GM19438 (cell line): ENCODE data around the gene KIFC1.

ENCODE experiments used
- ATAC-seq: cut with Tn5 transposase; IDR thresholded peaks from one replicate; pipeline ENCODE4 v1.9.1; 2021; ENCODE audit warnings: low read depth; ENCODE audit not compliant: unreplicated experiment

The KIFC1 gene

GRCh38 chr6:33439956-33440648, 48.5 kb downstream of the KIFC1 start:
- no peak for ATAC-seq

GRCh38 chr6:33440649-33441309, 49.2 kb downstream of the KIFC1 start:
- ATAC-seq = no peak

- ATAC-seq = no peak
These were observed 49.8 kb downstream of the KIFC1 start for GRCh38 chr6:33441457-33441856.

- no peak for ATAC-seq
These were observed 50.7 kb downstream of the KIFC1 start for GRCh38 chr6:33442283-33442682.

GRCh38 chr6:33443025-33443424, 51.4 kb downstream of the KIFC1 start:
- no peak for ATAC-seq

- ATAC-seq = no peak
These were observed 52.2 kb downstream of the KIFC1 start for GRCh38 chr6:33443619-33444504.

- ATAC-seq = no peak
These were observed 53.5 kb downstream of the KIFC1 start for GRCh38 chr6:33445119-33445603.

GRCh38 chr6:33446356-33446755, 54.7 kb downstream of the KIFC1 start:
- ATAC-seq = no peak

GRCh38 chr6:33450434-33450833, 58.8 kb downstream of the KIFC1 start:
- ATAC-seq = no peak

GRCh38 chr6:33451606-33452005, 60.0 kb downstream of the KIFC1 start:
- no peak for ATAC-seq

- no peak for ATAC-seq
These were observed 60.9 kb downstream of the KIFC1 start for GRCh38 chr6:33452496-33452895.

- ATAC-seq = no peak
These were observed 61.9 kb downstream of the KIFC1 start for GRCh38 chr6:33453393-33454008.

GRCh38 chr6:33454009-33454946, 62.7 kb downstream of the KIFC1 start, which contains the start of gene ZBTB9:
ZBTB9 (plus strand) TSS chr6:33454576; CDS start chr6:33455101, 525 bp downstream.
- peak; percentile 95 for ATAC-seq

GRCh38 chr6:33455051-33455450, 63.4 kb downstream of the KIFC1 start:
- no peak for ATAC-seq

- no peak for ATAC-seq
These were observed 64.5 kb downstream of the KIFC1 start for GRCh38 chr6:33456156-33456555.

GRCh38 chr6:33458676-33459075, 67.1 kb downstream of the KIFC1 start:
- no peak for ATAC-seq

GRCh38 chr6:33459226-33459625, 67.6 kb downstream of the KIFC1 start:
- no peak for ATAC-seq
